CD4-positive, alpha-beta T cell treated with Interleukin-21 for 1 hour (primary cell): ENCODE results near the gene DNAH7.
"Not testable (repeated sequence)": the region's sequence is repeated elsewhere in the genome, so short reads cannot be mapped to it uniquely, and the experiment has no call there.

Experiments used
- DNase-seq: peaks from one replicate; pipeline ENCODE4 v3.0.0-alpha.2; 2020

DNAH7 gene

GRCh38 chr2:195709901-195710806, 358.5 kb downstream of the DNAH7 start:
- no peak for DNase-seq

GRCh38 chr2:195706161-195706900, 362.3 kb downstream of the DNAH7 start:
- DNase-seq: no peak

GRCh38 chr2:195700480-195700879, 368.2 kb downstream of the DNAH7 start:
- no peak for DNase-seq

- no peak for DNase-seq
Measured at GRCh38 chr2:195697681-195698220, 370.9 kb downstream of the DNAH7 start.

- no peak for DNase-seq
Measured at GRCh38 chr2:195696012-195696411, 372.6 kb downstream of the DNAH7 start.

GRCh38 chr2:195695002-195695631, 373.5 kb downstream of the DNAH7 start:
- no peak for DNase-seq

- DNase-seq: no peak
Measured at GRCh38 chr2:195694553-195694952, 374.1 kb downstream of the DNAH7 start.

GRCh38 chr2:195692531-195692930, 376.1 kb downstream of the DNAH7 start:
- not testable (repeated sequence) for DNase-seq
